Lower lobe of right lung (tissue), 2 donors: ENCODE results near the gene SLC48A1. TPM values are rescaled to one million over a fixed set of nuclear protein-coding genes. Genes with fewer than 3 reads are reported as not detected.

Experiments
- ATAC-seq, 2 donors: fragments of 200-7000 bp; cut with Tn5 transposase; one replicate each; pipeline ENCODE4 v1.9.1; 2020 to 2022; ENCODE audit warnings: mild to moderate bottlenecking in 2 of 2, moderate library complexity in 2 of 2
- DNase-seq: peaks from one replicate; pipeline ENCODE4 v3.0.0-alpha.2; 2020
- H3K27ac ChIP-seq: fragments of 200-600 bp; one replicate; pipeline ENCODE4 v1.8.0; 2022
- H3K27me3 ChIP-seq: fragments of 200-600 bp; one replicate; pipeline ENCODE4 v1.8.0; 2022; ENCODE audit warnings: low read depth
- H3K36me3 ChIP-seq: fragments of 200-600 bp; one replicate; pipeline ENCODE4 v1.8.0; 2022; ENCODE audit warnings: mild to moderate bottlenecking
- H3K4me1 ChIP-seq: fragments of 200-600 bp; one replicate; pipeline ENCODE4 v1.8.0; 2022
- H3K4me3 ChIP-seq: fragments of 200-600 bp; one replicate; pipeline ENCODE4 v1.8.0; 2022; ENCODE audit warnings: mild to moderate bottlenecking
- H3K9me3 ChIP-seq: fragments of 200-600 bp; one replicate; pipeline ENCODE4 v1.8.0; 2022
- CTCF ChIP-seq: fragments of 200-600 bp; IDR thresholded peaks from one replicate; pipeline ENCODE4 v1.8.0; 2022; ENCODE audit warnings: antibody characterized with exemption, mild to moderate bottlenecking
- intact Hi-C: fragments of 100-400 bp; cut with DNase I; formaldehyde crosslinking; loops from one replicate; pipeline ENCODE4 v1.11.0; 2022
- total RNA-seq: library from RNA; stranded (reverse); fragmentation: NEBNext Ultra II Directional; extraction: Animal tissue kit (Norgen Biotek cat#: 25700); gene quantifications from one replicate; pipeline ENCODE4 v1.2.1, GENCODE V29; 2021
- donor health status: DM: no; HTN: yes; CAD: no; lungs with severe emphysema.

SLC48A1 gene
- total RNA-seq, 1 donor from 2014 or later: 39.9 TPM

GRCh38 chr12:47816403-47817271 is 43.6 kb downstream of the SLC48A1 start:
- no peaks in the 10 kb centered on the region for H3K9me3 ChIP-seq
- DNase-seq: no peak
- no peak for ATAC-seq
- peaks cover 85% of the 10 kb centered on the region for H3K4me1 ChIP-seq
- peak overlapping the region; percentile 72 for H3K4me3 ChIP-seq
- intact Hi-C loops: no loop called here
- TF ChIP-seq CTCF: no peak
- H3K27ac ChIP-seq: peak overlapping the region; percentile 97
- H3K27me3 ChIP-seq: no peaks in the 10 kb centered on the region
- H3K36me3 ChIP-seq: no peaks in the 10 kb centered on the region

DNA sequence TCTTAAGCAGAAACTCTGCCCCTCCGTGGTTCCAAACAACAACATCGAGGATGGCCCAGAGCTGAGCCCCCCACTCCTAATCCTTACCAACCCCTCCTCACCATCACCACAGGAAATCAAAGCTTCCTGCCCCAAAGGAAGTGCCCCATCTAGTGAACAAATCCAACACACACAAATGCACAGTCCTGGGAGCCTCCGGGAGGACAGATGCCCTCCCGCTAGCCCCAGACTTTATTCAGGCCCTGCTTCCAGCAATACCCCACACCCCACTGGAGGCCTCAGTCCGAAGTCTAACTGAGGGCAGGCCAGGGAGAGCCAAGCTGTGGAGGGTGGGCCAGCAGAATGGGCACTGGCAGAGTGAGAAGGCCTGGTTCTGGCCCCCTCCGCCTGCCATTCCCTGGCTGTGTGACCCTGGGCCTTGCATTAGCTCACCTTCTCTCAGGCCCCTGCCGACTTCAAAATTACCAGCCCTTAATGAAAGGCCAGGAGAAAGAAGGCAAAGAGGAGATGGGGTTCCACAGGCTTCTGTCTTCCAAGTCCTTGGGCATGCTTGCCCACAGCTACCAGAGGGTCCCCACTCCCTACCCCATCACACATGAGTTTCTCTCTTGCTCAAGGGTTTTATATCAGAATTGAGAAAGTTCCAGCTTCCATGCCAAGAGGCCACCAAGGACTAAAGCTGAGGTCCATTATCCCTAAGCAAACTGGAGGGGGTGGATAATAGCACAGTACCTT is 44.4 kb downstream of the SLC48A1 start:
- Histone ChIP-seq H3K9me3 (no peaks in the 10 kb centered on the region), H3K27ac (peak overlapping the region; percentile 97), H3K4me3 (peak overlapping the region; percentile 72), H3K36me3 (no peaks in the 10 kb centered on the region), H3K27me3 (no peaks in the 10 kb centered on the region), H3K4me1 (peaks cover 85% of the 10 kb centered on the region)
- DNase-seq (no peak), ATAC-seq (no peak)
- intact Hi-C loops: no loop called here
- peak; percentile 12 for TF ChIP-seq CTCF

- intact Hi-C loops: no loop called here
- ATAC-seq (no peak), DNase-seq (no peak)
- Histone ChIP-seq H3K9me3 (no peaks in the 10 kb centered on the region), H3K27me3 (no peaks in the 10 kb centered on the region), H3K4me1 (peaks cover 87% of the 10 kb centered on the region), H3K36me3 (no peaks in the 10 kb centered on the region), H3K4me3 (peak overlapping the region; percentile 72), H3K27ac (peak overlapping the region; percentile 97)
- no peak for TF ChIP-seq CTCF
These were observed 45.0 kb downstream of the SLC48A1 start for GRCh38 chr12:47818007-47818376.

GRCh38 chr12:47818467-47819137 is 45.6 kb downstream of the SLC48A1 start:
- Histone ChIP-seq H3K4me1 (peaks cover 87% of the 10 kb centered on the region), H3K27me3 (no peaks in the 10 kb centered on the region), H3K9me3 (no peaks in the 10 kb centered on the region), H3K27ac (peak overlapping the region; percentile 97), H3K4me3 (peak overlapping the region; percentile 72), H3K36me3 (no peaks in the 10 kb centered on the region)
- intact Hi-C loops: no loop called here
- TF ChIP-seq CTCF: no peak
- ATAC-seq (peak; percentile 6 to 14), DNase-seq (peak; percentile 63)

DNA sequence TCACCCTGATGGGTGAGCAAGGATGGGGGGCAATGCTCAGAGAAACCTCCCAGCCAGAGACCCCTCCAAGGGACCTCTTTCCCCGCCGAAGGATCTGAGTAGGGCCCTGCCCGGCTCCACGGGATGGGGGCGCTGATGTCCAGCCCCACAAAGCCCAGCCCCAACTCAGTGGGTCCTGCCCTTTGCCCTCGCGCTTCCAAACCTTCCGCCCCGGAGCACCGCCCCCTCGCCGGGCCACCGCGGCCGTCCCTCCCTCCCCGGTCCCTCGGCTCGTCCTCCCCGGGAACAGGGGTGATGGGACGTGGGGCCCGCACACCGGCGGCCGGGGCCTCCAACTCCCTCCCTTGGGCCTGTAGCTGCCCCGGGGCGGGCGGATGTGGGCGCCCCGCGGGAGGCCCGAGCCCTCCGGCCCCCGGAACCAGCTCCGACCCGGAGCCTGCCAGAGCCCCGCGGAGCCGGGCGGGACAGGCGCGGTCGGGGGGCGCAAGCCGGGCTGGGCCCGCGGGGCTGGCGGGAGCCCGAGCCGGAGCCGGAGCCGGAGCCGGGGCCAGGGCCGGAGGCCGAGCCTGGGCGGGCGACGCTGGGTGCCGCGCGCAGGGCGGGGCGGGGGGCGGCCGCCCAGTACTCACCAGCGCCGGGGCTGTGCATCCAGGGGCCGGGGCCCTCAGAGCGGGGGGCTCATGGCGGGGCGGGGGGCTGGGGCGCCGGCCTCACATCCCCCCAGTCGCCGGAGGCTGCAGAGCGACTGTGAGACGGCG is 46.3 kb downstream of the SLC48A1 start:
- Histone ChIP-seq H3K4me3 (peak overlapping the region; percentile 72), H3K9me3 (no peaks in the 10 kb centered on the region), H3K4me1 (peaks cover 87% of the 10 kb centered on the region), H3K36me3 (no peaks in the 10 kb centered on the region), H3K27ac (peak overlapping the region; percentile 97), H3K27me3 (no peaks in the 10 kb centered on the region)
- peak; percentile 51 for TF ChIP-seq CTCF
- ATAC-seq (peak; percentile 53 to 54), DNase-seq (peak; percentile 86)
- intact Hi-C loops: no loop called here
